Heart left ventricle (tissue), 16 donors: ENCODE measurements around the gene SH3RF3. TPM values are rescaled to one million over a fixed set of nuclear protein-coding genes. Genes with fewer than 3 reads are reported as not detected.

Experiments
- ATAC-seq, 4 donors: fragments of 200-7000 bp; cut with Tn5 transposase; one replicate each; pipeline ENCODE4 v1.9.1; 2020 to 2022; ENCODE audit warnings: moderate library complexity in 4 of 4, mild to moderate bottlenecking in 3 of 4, moderate number of reproducible peaks in 1 of 4
- DNase-seq, 5 donors: peaks; one replicate each; pipeline ENCODE4 v3.0.0-alpha.2; 2020
- H3K27ac ChIP-seq, 12 donors: fragments of 200-600 bp; sonication (generic) in 4 of 12; one replicate each; pipeline versions ENCODE4 v1.5.0 to v1.8.0; 2016 to 2022; ENCODE audit warnings: mild to moderate bottlenecking in 2 of 12
- H3K27me3 ChIP-seq, 9 donors: fragments of 200-600 bp; sonication (generic) in 2 of 9; one replicate each; pipeline versions ENCODE4 v1.5.1 to v1.8.0; 2016 to 2022; ENCODE audit warnings: mild to moderate bottlenecking in 3 of 9
- H3K36me3 ChIP-seq, 9 donors: fragments of 200-600 bp; sonication (generic) in 2 of 9; one replicate each; pipeline versions ENCODE4 v1.5.0 to v1.8.0; 2018 to 2022; ENCODE audit warnings: mild to moderate bottlenecking in 2 of 9
- H3K4me1 ChIP-seq, 12 donors: fragments of 200-600 bp; sonication (generic) in 4 of 12; one replicate each; pipeline versions ENCODE4 v1.5.0 to v1.8.0; 2016 to 2022; ENCODE audit warnings: mild to moderate bottlenecking in 3 of 12
- H3K4me3 ChIP-seq, 12 donors: fragments of 200-600 bp; sonication (generic) in 4 of 12; one replicate each; pipeline versions ENCODE4 v1.5.0 to v1.8.0; 2017 to 2022; ENCODE audit warnings: mild to moderate bottlenecking in 9 of 12, moderate library complexity in 4 of 12
- H3K9me3 ChIP-seq, 12 donors: fragments of 200-600 bp; sonication (generic) in 4 of 12; one replicate each; pipeline versions ENCODE4 v1.5.0 to v1.8.0; 2016 to 2022; ENCODE audit warnings: mild to moderate bottlenecking in 1 of 12
- POLR2A ChIP-seq, 2 donors: fragments of 450-650 bp; IDR thresholded peaks; one replicate each; pipeline ENCODE4 v1.6.1; 2017; ENCODE audit warnings: antibody characterized with exemption in 2 of 2, mild to moderate bottlenecking in 2 of 2, moderate library complexity in 2 of 2
- WGBS, 4 donors: extraction: QIAGEN DNeasy Blood & Tissue Kit in 2 of 4; methylation state at CpG; one replicate each; pipeline versions ENCODE4 v1.1.5 to v1.1.7; 2013 to 2018; 5-methylcytosine and 5-hydroxymethylcytosine counted together
- intact Hi-C, 10 donors: fragments of 100-400 bp; cut with DNase I; formaldehyde crosslinking; loops; one replicate each; pipeline versions ENCODE4 v1.11.1 to v1.14.2; 2022
- polyA plus RNA-seq, 2 donors: library from polyadenylated mRNA; stranded (reverse); fragments of 200-250 nt; gene quantifications; one replicate each; pipeline ENCODE4 v1.2.3, GENCODE V29; 2013
- total RNA-seq, 9 donors: library from RNA; depleted of rRNA in 2 of 9; stranded (reverse); fragments of >200 nt in 2 of 9; fragmentation: NEBNext Ultra II Directional in 3 of 9; extraction: Animal tissue kit (Norgen Biotek cat#: 25700) in 3 of 9; gene quantifications; one replicate each; pipeline versions ENCODE4 v1.1.0 to v1.2.4, GENCODE V29; 2016 to 2023
- TF ChIP-seq, protein P1 (sequence below), 12 donors: fragments of 200-600 bp; sonication (generic) in 4 of 12; IDR thresholded peaks; one replicate each; pipeline versions ENCODE4 v1.5.0 to v1.8.0; 2018 to 2022; ENCODE audit warnings: antibody characterized with exemption in 12 of 12, mild to moderate bottlenecking in 5 of 12
- donor health status: ischemic (EF 13 %, LVEDD 7.1; RV severe dilation, severe dysfunction).
- donor health status: healthy with polysubstance abuse.
- donor health status: DM: no; HTN: yes; CAD: no.
- donor health status: DM: no; HTN: no; CAD: no.
- donor health status: ischemic (EF 25% LVEDD 6.9; RV normal size, moderate dysfunction).
- donor health status: ischemic (EF 25% LVEDD 5.7; RV mildly dilated, moderate dysfunction).
- donor health status: healthy.
- donor health status: DM: yes; HTN: yes; CAD: no.
- donor health status: ischemic (EF 35%, LVEDD 5.7; RV mildly dilated, moderate dysfunction).
- donor health status: nonischemic (EF 11% LVEDD 7.7; RV severe dilation, severe dysfunction).
- donor health status: DM: yes; HTN: yes; CAD: no.
- donor health status: PGD.
- donor health status: ischemic (EF 29% LVEDD 5.4; RV normal size, mild dysfunction).
- donor health status: nonischemic (EF 23%, LVEDD 6.1; RV moderate dilation, normal function).

The SH3RF3 gene
- total and polyA plus RNA-seq, 11 donors = 5.2 to 15.7 (median 7.9) TPM

DNA sequence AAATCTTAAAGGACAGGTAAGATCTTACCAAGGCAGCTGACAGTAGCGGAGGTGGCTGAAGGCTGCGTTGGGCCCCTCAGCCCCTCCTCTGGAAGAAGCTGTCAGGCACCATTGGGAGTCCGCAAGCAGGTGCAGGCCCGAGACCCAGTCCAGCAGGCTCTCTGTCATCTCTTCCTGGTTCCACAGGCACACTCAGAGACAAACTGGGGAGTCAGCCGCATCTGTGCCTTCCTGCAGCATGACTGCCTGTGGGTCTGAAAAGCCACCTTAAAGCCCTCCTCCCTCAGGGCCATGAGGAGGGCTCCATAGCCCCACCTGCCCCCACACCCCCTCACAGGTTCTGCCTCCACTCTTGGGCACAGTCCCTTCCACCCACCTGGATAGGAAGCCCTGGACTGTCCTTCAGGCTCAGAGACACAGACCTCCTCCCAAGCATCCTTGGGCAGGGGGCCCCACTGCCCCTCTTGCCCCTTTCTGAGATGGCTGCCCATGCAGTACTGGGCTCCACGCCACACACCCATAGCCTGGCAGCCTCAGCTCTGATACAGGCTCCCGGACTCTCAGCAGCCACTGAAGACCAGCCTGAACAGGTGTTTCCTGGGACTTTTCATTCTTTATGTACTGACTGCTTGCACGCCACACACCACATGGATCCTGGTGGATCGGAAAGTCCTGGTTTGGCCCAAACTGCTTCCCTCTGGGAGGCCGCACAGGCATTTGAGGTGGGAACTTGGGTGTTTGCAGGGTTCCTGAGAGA is 245.0 kb downstream of the SH3RF3 start:
- no peak overlapping the region for H3K4me3 ChIP-seq
- H3K9me3 ChIP-seq = no peaks in the 10 kb centered on the region
- TF ChIP-seq, protein P1, sequence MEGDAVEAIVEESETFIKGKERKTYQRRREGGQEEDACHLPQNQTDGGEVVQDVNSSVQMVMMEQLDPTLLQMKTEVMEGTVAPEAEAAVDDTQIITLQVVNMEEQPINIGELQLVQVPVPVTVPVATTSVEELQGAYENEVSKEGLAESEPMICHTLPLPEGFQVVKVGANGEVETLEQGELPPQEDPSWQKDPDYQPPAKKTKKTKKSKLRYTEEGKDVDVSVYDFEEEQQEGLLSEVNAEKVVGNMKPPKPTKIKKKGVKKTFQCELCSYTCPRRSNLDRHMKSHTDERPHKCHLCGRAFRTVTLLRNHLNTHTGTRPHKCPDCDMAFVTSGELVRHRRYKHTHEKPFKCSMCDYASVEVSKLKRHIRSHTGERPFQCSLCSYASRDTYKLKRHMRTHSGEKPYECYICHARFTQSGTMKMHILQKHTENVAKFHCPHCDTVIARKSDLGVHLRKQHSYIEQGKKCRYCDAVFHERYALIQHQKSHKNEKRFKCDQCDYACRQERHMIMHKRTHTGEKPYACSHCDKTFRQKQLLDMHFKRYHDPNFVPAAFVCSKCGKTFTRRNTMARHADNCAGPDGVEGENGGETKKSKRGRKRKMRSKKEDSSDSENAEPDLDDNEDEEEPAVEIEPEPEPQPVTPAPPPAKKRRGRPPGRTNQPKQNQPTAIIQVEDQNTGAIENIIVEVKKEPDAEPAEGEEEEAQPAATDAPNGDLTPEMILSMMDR (IDR thresholded peaks at IDR 0.05) = no peak
- no peak for TF ChIP-seq POLR2A (IDR thresholded peaks at IDR 0.05)
- ATAC-seq (no peak), DNase-seq (peak in 1 of 5 donors; percentile 3)
- intact Hi-C loops = no loop called here
- H3K4me1 ChIP-seq = peaks cover 0 to 15% (median 0%) of the 10 kb centered on the region in 12 donors
- 82 to 97% (median 93%) methylated on average over 10 of the region's 10 CpGs for WGBS, 4 donors
- H3K27me3 ChIP-seq = no peaks in the 10 kb centered on the region
- H3K36me3 ChIP-seq = peaks cover 0 to 28% (median 0%) of the 10 kb centered on the region in 9 donors
- no peak overlapping the region for H3K27ac ChIP-seq

DNA sequence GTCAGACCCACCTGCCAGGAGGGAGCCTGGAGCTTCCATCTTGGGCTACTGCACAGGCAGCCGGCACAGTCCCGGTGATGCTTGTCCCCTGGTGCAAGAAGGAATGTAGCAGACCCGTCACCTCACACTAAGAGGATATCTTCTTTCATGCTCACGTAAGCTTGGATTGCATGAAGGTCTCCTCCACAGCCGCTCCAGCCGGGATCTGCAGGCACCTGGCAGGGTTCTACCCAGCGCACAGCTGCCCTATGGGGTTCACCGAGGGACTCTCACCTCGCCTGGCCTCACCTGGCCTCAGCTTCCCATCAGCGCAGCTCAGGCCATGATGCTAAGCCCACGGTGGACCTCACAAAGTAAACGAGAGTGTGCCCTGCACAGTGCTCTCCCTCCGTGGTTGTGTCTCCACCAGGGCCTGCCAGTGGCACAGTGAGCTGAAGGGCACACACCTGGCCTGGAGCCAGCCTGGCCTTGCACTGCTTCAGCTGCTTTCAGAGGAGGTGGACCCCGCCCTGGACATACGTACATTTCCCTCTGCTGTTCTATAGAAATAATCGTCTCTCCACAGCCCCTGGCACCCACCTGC is 245.6 kb downstream of the SH3RF3 start:
- TF ChIP-seq, protein P1 (IDR thresholded peaks at IDR 0.05) = no peak
- TF ChIP-seq POLR2A (IDR thresholded peaks at IDR 0.05) = no peak
- DNase-seq = peak in 1 of 5 donors; percentile 9
- H3K27me3 ChIP-seq = no peaks in the 10 kb centered on the region
- no peak overlapping the region for H3K4me3 ChIP-seq
- intact Hi-C loops = no loop called here
- no peak overlapping the region for H3K27ac ChIP-seq
- no peaks in the 10 kb centered on the region for H3K9me3 ChIP-seq
- 89 to 95% (median 93%) methylated on average over 15 to 16 of the region's 16 CpGs for WGBS, 4 donors
- H3K36me3 ChIP-seq = peaks cover 0 to 28% (median 0%) of the 10 kb centered on the region in 9 donors
- peaks cover 0 to 15% (median 0%) of the 10 kb centered on the region in 12 donors for H3K4me1 ChIP-seq
- ATAC-seq = peak in 1 of 4 donors; percentile 5

- TF ChIP-seq, protein P1 (IDR thresholded peaks at IDR 0.05) = no peak
- TF ChIP-seq POLR2A (IDR thresholded peaks at IDR 0.05) = no peak
- Histone ChIP-seq H3K27me3 (no peaks in the 10 kb centered on the region), H3K4me3 (no peak overlapping the region), H3K27ac (no peak overlapping the region), H3K9me3 (no peaks in the 10 kb centered on the region), H3K36me3 (peaks cover 0 to 28% (median 0%) of the 10 kb centered on the region in 9 donors), H3K4me1 (peaks cover 0 to 15% (median 0%) of the 10 kb centered on the region in 12 donors)
- 88 to 98% (median 97%) methylated on average over 12 of the region's 12 CpGs for WGBS, 4 donors
- ATAC-seq (no peak), DNase-seq (peak in 1 of 5 donors; percentile 0)
- intact Hi-C loops = no loop called here
Observed at GRCh38 chr2:109375131-109375561, 246.1 kb downstream of the SH3RF3 start.

GRCh38 chr2:109375656-109376055 is 246.7 kb downstream of the SH3RF3 start:
- ATAC-seq (no peak), DNase-seq (peak in 1 of 5 donors; percentile 4)
- H3K9me3 ChIP-seq = no peaks in the 10 kb centered on the region
- H3K27me3 ChIP-seq = no peaks in the 10 kb centered on the region
- H3K36me3 ChIP-seq = peaks cover 0 to 28% (median 0%) of the 10 kb centered on the region in 9 donors
- H3K4me1 ChIP-seq = peaks cover 0 to 15% (median 0%) of the 10 kb centered on the region in 12 donors
- no peak overlapping the region for H3K4me3 ChIP-seq
- intact Hi-C loops = no loop called here
- WGBS, 4 donors = 96 to 100% (median 97%) methylated on average over 5 to 7 of the region's 7 CpGs
- H3K27ac ChIP-seq = peak overlapping the region in 3 of 12 donors; percentile 4 to 35 (median 15)
- TF ChIP-seq, protein P1 (IDR thresholded peaks at IDR 0.05) = no peak
